Psoas muscle (tissue), 8 donors: Measurements from ENCODE around the gene CHID1. TPM values are rescaled to one million over a fixed set of nuclear protein-coding genes. Genes with fewer than 3 reads are reported as not detected.

Experiments used
- ATAC-seq, 4 donors: fragments of 200-7000 bp; cut with Tn5 transposase; one replicate each; pipeline ENCODE4 v1.9.1; 2020; ENCODE audit warnings: moderate library complexity in 3 of 4, mild to moderate bottlenecking in 2 of 4
- DNase-seq, 2 donors: peaks; one replicate each; pipeline ENCODE4 v3.0.0-alpha.2; 2020
- H3K27ac ChIP-seq: fragments of 200-600 bp; one replicate; pipeline ENCODE4 v1.8.0; 2022
- H3K27me3 ChIP-seq, 3 donors: fragments of 200-600 bp in 1 of 3; one replicate each; pipeline versions ENCODE4 v1.6.1 to v1.8.0; 2013 to 2022; ENCODE audit warnings: low read length in 2 of 3, mild to moderate bottlenecking in 2 of 3, moderate library complexity in 1 of 3; ENCODE audit not compliant: insufficient read depth in 3 of 3
- H3K36me3 ChIP-seq, 2 donors: fragments of 200-600 bp in 1 of 2; one replicate each; pipeline versions ENCODE4 v1.6.1 to v1.8.0; 2013 to 2022; ENCODE audit warnings: low read depth in 1 of 2, mild to moderate bottlenecking in 1 of 2, moderate library complexity in 1 of 2; ENCODE audit not compliant: insufficient read depth in 1 of 2
- H3K4me1 ChIP-seq: fragments of 200-600 bp; one replicate; pipeline ENCODE4 v1.8.0; 2022
- H3K4me3 ChIP-seq: fragments of 200-600 bp; one replicate; pipeline ENCODE4 v1.8.0; 2022; ENCODE audit warnings: mild to moderate bottlenecking
- H3K9me3 ChIP-seq: fragments of 200-600 bp; one replicate; pipeline ENCODE4 v1.8.0; 2022
- CTCF ChIP-seq: fragments of 200-600 bp; IDR thresholded peaks from one replicate; pipeline ENCODE4 v1.8.0; 2022; ENCODE audit warnings: antibody characterized with exemption
- WGBS, 3 donors: extraction: QIAGEN DNeasy Blood & Tissue Kit; methylation state at CpG; one replicate each; pipeline versions ENCODE4 v1.1.6 to v1.1.7; 2013; 5-methylcytosine and 5-hydroxymethylcytosine counted together
- intact Hi-C, 2 donors: fragments of 100-400 bp; cut with DNase I; formaldehyde crosslinking; loops; one replicate each; pipeline versions ENCODE4 v1.11.0 to v1.14.2; 2022
- polyA plus RNA-seq, 3 donors: library from polyadenylated mRNA; stranded (reverse); fragments of 200-250 nt; gene quantifications; one replicate each; pipeline ENCODE4 v1.2.3, GENCODE V29; 2013
- total RNA-seq, 4 donors: library from RNA; stranded (reverse); fragmentation: NEBNext Ultra II Directional in 2 of 4; extraction: Animal tissue kit (Norgen Biotek cat#: 25700) in 2 of 4; gene quantifications; one replicate each; pipeline versions ENCODE4 v1.2.1 to v1.2.4, GENCODE V29; 2021 to 2023
- donor health status: healthy with polysubstance abuse.
- donor health status: DM: no; HTN: no; CAD: no; lungs with moderate emphysema.
- donor health status: Bipolar disorder and iron deficiency.
- donor health status: healthy.
- donor health status: DM: yes; HTN: yes; CAD: no.
- donor health status: DM: no; HTN: no; CAD: no.
- donor health status: DM: no; HTN: no; CAD: no.
- donor health status: DM: yes; HTN: yes; CAD: no.

The CHID1 gene
- total and polyA plus RNA-seq, 7 donors, result 25.5 to 44.5 (median 34.3) TPM

GRCh38 chr11:855796-856195 is 54.8 kb downstream of the CHID1 start:
- Histone ChIP-seq H3K4me1 (peaks cover 4% of the 10 kb centered on the region), H3K9me3 (no peaks in the 10 kb centered on the region), H3K27me3 (no peaks in the 10 kb centered on the region), H3K27ac (no peak overlapping the region), H3K36me3 (no peaks in the 10 kb centered on the region), H3K4me3 (no peak overlapping the region)
- WGBS, 3 donors, result 74 to 86% (median 78%) methylated on average over 11 to 12 of the region's 12 CpGs
- ATAC-seq (no peak), DNase-seq (no peak)
- intact Hi-C loops, result no loop called here
- TF ChIP-seq CTCF, result no peak

DNA sequence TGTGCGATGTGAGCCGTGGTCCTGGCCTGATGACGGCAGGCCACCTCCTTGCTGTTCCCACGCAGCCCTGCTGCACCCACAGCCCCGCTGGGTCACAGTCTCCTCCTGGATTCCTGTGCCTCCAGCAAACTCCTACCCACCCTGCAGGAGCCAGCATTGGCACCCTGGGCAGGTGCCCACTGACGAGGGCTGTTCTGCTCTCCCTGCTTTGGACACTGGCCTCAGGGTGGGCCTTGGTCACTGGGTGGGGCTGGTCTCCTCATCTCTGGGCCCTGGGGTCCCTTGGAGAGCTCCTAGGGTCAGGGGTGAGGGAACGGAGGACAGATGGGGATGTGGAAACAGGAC is 55.3 kb downstream of the CHID1 start:
- Histone ChIP-seq H3K4me3 (no peak overlapping the region), H3K4me1 (peaks cover 4% of the 10 kb centered on the region), H3K36me3 (no peaks in the 10 kb centered on the region), H3K9me3 (no peaks in the 10 kb centered on the region), H3K27me3 (no peaks in the 10 kb centered on the region), H3K27ac (no peak overlapping the region)
- ATAC-seq, result no peak
- 84 to 89% (median 88%) methylated on average over 6 to 7 of the region's 7 CpGs for WGBS, 3 donors
- intact Hi-C loops, result no loop called here
- DNase-seq, result no peak
- no peak for TF ChIP-seq CTCF

- 79 to 84% (median 79%) methylated on average over 19 to 20 of the region's 20 CpGs for WGBS, 3 donors
- no peak for TF ChIP-seq CTCF
- H3K9me3 ChIP-seq, result no peaks in the 10 kb centered on the region
- no peak overlapping the region for H3K27ac ChIP-seq
- intact Hi-C loops, result no loop called here
- no peaks in the 10 kb centered on the region for H3K36me3 ChIP-seq
- no peaks in the 10 kb centered on the region for H3K27me3 ChIP-seq
- H3K4me1 ChIP-seq, result peaks cover 3% of the 10 kb centered on the region
- no peak overlapping the region for H3K4me3 ChIP-seq
- ATAC-seq (no peak), DNase-seq (no peak)
Observed at GRCh38 chr11:854601-855329, 55.8 kb downstream of the CHID1 start.

- intact Hi-C loops, result no loop called here
- Histone ChIP-seq H3K4me1 (peaks cover 5% of the 10 kb centered on the region), H3K9me3 (no peaks in the 10 kb centered on the region), H3K27ac (no peak overlapping the region), H3K27me3 (peaks cover 0 to under 1% (median 0%) of the 10 kb centered on the region in 3 donors), H3K36me3 (no peaks in the 10 kb centered on the region), H3K4me3 (no peak overlapping the region)
- WGBS, 3 donors, result 93 to 96% (median 93%) methylated on average over 25 to 27 of the region's 27 CpGs
- no peak for DNase-seq
- ATAC-seq, result no peak
- no peak for TF ChIP-seq CTCF
Observed at GRCh38 chr11:853682-854448, 56.7 kb downstream of the CHID1 start.
